ENCODE results near the gene DUOXA2.

The DUOXA2 gene

GRCh38 chr15:45116482-45117307 lies 2.6 kb downstream of the DUOXA2 start:
- Histone ChIP-seq H3F3A (ENCODE audit: low read depth) (no peaks in the 10 kb centered on the region), H2AFZ (ENCODE audit: low read length) (no peak overlapping the region), H3K36me3 (ENCODE audit: insufficient read depth, low read length) (no peaks in the 10 kb centered on the region), H3K4me2 (ENCODE audit: low read depth, low read length, poor library complexity, severe bottlenecking) (no peak overlapping the region), H3K4me3 (ENCODE audit: low read length, poor library complexity, severe bottlenecking) (no peak overlapping the region), H3K4me1 (ENCODE audit: insufficient read depth, low read length, poor library complexity, severe bottlenecking) (no peaks in the 10 kb centered on the region), H3K9me3 (ENCODE audit: insufficient read depth, low read depth, low read length) (no peaks in the 10 kb centered on the region), H3K9me2 (replicated peaks; ENCODE audit: low read depth, low read length) (no peaks in the 10 kb centered on the region), H3K9ac (ENCODE audit: low read depth, low read length, poor library complexity, severe bottlenecking) (no peak overlapping the region), H4K20me1 (ENCODE audit: insufficient read depth, low read length, poor library complexity, severe bottlenecking) (no peaks in the 10 kb centered on the region), H3K79me2 (ENCODE audit: insufficient read depth, low read length) (no peaks in the 10 kb centered on the region), H3K27me3 (ENCODE audit: insufficient read depth, low read length, poor library complexity, severe bottlenecking) (no peaks in the 10 kb centered on the region)
- TF ChIP-seq EZH2phosphoT487 (IDR thresholded peaks at IDR 0.05; ENCODE audit: borderline replicate concordance) (no peak), CTCF (conservative IDR thresholded peaks at IDR 0.05; ENCODE audit: low read length) (no peak)

GRCh38 chr15:45117308-45118130 lies 3.4 kb downstream of the DUOXA2 start:
- no peaks in the 10 kb centered on the region for H3K36me3 ChIP-seq (ENCODE audit: insufficient read depth, low read length)
- peak overlapping the region; percentile 25 for H3K4me3 ChIP-seq (ENCODE audit: low read length, poor library complexity, severe bottlenecking)
- peak overlapping the region; percentile 78 for H2AFZ ChIP-seq (ENCODE audit: low read length)

DNA sequence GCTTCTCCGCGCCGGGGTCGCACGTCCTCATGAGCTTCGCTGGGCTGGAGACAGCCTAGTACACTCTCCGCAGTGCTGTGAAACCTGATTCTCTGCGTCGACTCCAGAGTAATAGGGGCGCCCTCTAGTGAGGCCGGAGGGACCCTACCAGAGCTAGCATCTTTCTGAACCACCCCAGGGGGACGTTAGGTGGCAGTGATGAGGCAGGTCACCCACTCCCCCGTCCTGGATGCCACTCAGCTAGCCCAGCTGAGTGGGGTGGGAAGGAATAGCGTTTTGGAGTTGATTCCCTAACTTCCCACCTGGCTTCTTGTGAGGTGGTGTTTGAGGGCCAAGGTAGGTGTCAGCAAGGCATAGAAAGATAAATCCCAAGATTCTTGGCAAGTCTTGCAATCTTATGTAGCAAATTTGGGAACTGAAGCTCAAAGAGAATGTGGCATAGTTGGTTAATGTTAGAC lies 4.0 kb downstream of the DUOXA2 start:
- no peaks in the 10 kb centered on the region for H3K9me2 ChIP-seq (replicated peaks; ENCODE audit: low read depth, low read length)
- H3K4me1 ChIP-seq (ENCODE audit: insufficient read depth, low read length, poor library complexity, severe bottlenecking), result no peaks in the 10 kb centered on the region
- no peaks in the 10 kb centered on the region for H4K20me1 ChIP-seq (ENCODE audit: insufficient read depth, low read length, poor library complexity, severe bottlenecking)
- peak overlapping the region; percentile 78 for H2AFZ ChIP-seq (ENCODE audit: low read length)
- H3K4me2 ChIP-seq (ENCODE audit: low read depth, low read length, poor library complexity, severe bottlenecking), result peak overlapping the region; percentile 37
- no peaks in the 10 kb centered on the region for H3F3A ChIP-seq (ENCODE audit: low read depth)
- TF ChIP-seq CTCF (conservative IDR thresholded peaks at IDR 0.05; ENCODE audit: low read length) (peak; percentile 100), EZH2phosphoT487 (IDR thresholded peaks at IDR 0.05; ENCODE audit: borderline replicate concordance) (no peak)
- H3K36me3 ChIP-seq (ENCODE audit: insufficient read depth, low read length), result no peaks in the 10 kb centered on the region
- H3K9ac ChIP-seq (ENCODE audit: low read depth, low read length, poor library complexity, severe bottlenecking), result no peak overlapping the region
- H3K4me3 ChIP-seq (ENCODE audit: low read length, poor library complexity, severe bottlenecking), result peak overlapping the region; percentile 25
- no peaks in the 10 kb centered on the region for H3K79me2 ChIP-seq (ENCODE audit: insufficient read depth, low read length)
- H3K27me3 ChIP-seq (ENCODE audit: insufficient read depth, low read length, poor library complexity, severe bottlenecking), result no peaks in the 10 kb centered on the region
- no peaks in the 10 kb centered on the region for H3K9me3 ChIP-seq (ENCODE audit: insufficient read depth, low read depth, low read length)

More at GRCh38 chr15:45117308-45118130, 3.4 kb downstream of the DUOXA2 start:
- no peaks in the 10 kb centered on the region for H3K27me3 ChIP-seq (ENCODE audit: insufficient read depth, low read length, poor library complexity, severe bottlenecking)
- no peaks in the 10 kb centered on the region for H3F3A ChIP-seq (ENCODE audit: low read depth)
- H4K20me1 ChIP-seq (ENCODE audit: insufficient read depth, low read length, poor library complexity, severe bottlenecking), result no peaks in the 10 kb centered on the region
- H3K4me1 ChIP-seq (ENCODE audit: insufficient read depth, low read length, poor library complexity, severe bottlenecking), result no peaks in the 10 kb centered on the region
- TF ChIP-seq EZH2phosphoT487 (IDR thresholded peaks at IDR 0.05; ENCODE audit: borderline replicate concordance) (no peak), CTCF (conservative IDR thresholded peaks at IDR 0.05; ENCODE audit: low read length) (no peak)
- no peaks in the 10 kb centered on the region for H3K9me3 ChIP-seq (ENCODE audit: insufficient read depth, low read depth, low read length)
- H3K9ac ChIP-seq (ENCODE audit: low read depth, low read length, poor library complexity, severe bottlenecking), result no peak overlapping the region
- peak overlapping the region; percentile 37 for H3K4me2 ChIP-seq (ENCODE audit: low read depth, low read length, poor library complexity, severe bottlenecking)
- no peaks in the 10 kb centered on the region for H3K79me2 ChIP-seq (ENCODE audit: insufficient read depth, low read length)
- no peaks in the 10 kb centered on the region for H3K9me2 ChIP-seq (replicated peaks; ENCODE audit: low read depth, low read length)
